Astrocyte (in vitro differentiated cells and primary cell): Measurements from ENCODE around the gene NGDN.

ENCODE experiments used
- EZH2 ChIP-seq: IDR thresholded peaks from 2 replicates; pipeline ENCODE4 v1.6.1; 2012; ENCODE audit warnings: mild to moderate bottlenecking, low read length, inconsistent platforms; ENCODE audit not compliant: insufficient read depth
- TF ChIP-seq, protein P1 (sequence below): IDR thresholded peaks from 2 replicates; pipeline ENCODE4 v1.5.1; 2011; ENCODE audit warnings: low read depth, mild to moderate bottlenecking, inconsistent platforms, low read length, moderate library complexity; ENCODE audit not compliant: insufficient read depth

DNA sequence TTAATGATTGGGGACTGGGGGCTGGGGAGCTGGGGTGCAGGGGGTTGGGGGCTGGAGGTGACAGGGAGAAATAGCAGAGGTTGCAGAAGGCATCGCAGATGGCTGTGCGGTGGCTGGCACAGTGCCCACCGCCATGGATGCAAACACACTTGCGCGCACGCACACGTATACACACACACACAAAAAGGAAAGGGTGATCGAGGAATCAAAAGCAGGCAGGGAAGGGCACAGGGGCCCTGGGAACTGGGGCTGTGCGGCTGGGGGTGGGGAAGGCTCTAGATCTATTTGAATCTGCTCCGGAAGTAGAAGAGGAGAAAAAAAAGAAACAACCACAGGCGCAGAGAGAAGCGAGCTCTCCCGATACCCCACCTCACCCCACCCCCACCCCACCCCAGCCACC, 42.7 kb downstream of the NGDN start:
- TF ChIP-seq, protein P1, sequence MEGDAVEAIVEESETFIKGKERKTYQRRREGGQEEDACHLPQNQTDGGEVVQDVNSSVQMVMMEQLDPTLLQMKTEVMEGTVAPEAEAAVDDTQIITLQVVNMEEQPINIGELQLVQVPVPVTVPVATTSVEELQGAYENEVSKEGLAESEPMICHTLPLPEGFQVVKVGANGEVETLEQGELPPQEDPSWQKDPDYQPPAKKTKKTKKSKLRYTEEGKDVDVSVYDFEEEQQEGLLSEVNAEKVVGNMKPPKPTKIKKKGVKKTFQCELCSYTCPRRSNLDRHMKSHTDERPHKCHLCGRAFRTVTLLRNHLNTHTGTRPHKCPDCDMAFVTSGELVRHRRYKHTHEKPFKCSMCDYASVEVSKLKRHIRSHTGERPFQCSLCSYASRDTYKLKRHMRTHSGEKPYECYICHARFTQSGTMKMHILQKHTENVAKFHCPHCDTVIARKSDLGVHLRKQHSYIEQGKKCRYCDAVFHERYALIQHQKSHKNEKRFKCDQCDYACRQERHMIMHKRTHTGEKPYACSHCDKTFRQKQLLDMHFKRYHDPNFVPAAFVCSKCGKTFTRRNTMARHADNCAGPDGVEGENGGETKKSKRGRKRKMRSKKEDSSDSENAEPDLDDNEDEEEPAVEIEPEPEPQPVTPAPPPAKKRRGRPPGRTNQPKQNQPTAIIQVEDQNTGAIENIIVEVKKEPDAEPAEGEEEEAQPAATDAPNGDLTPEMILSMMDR, result no peak
- TF ChIP-seq EZH2, result no peak
